Measurements from ENCODE around the gene PRELID1. TPM values are rescaled to one million over a fixed set of nuclear protein-coding genes. Genes with fewer than 3 reads are reported as not detected.

The PRELID1 gene
- total RNA-seq, 4 donors from 2014 or later: 55.1 to 58.6 (median 56.7) TPM

DNA sequence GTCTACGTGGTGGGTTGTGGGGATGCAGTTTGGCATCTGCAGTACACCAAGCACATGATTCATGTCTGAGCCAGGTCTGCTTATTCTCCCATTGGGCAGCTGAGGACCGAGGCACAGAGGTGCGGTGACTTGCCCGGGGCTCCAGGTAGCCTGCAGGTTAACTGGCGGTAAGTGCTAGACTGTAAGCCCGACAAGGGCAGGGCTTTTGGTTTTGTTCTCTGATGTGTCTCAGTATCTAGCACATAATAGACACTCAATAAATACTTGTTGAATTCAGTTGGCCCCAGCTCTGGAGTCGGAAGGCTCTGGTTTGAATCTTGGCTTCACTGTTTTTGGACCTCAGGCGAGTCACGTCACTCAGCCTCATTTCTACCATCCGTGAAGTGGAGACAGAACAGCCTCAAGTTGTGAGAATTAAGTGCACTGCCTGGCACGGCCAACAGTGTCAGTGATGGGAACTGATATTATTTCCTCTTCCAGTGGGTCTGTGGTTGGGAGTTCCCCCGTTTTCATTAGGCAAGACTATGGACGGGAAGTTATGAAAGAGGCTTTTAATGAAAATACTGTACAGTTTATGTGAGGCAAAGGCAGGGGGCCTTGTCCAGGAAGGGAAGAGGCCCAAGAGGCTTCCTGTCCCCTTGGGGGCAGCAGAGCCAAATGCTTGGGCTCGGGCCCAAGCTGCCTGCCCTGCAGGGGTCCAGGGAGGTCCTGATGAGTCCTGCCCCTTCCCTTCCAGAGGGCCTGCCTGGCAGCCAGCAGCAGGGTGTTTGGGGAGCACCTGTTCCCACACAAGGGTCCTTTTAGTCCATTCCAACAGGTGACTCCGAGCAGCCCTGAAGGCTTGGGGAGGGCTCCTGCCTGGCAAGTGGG is 3.3 kb downstream of the PRELID1 start:
- TF ChIP-seq, protein P1, sequence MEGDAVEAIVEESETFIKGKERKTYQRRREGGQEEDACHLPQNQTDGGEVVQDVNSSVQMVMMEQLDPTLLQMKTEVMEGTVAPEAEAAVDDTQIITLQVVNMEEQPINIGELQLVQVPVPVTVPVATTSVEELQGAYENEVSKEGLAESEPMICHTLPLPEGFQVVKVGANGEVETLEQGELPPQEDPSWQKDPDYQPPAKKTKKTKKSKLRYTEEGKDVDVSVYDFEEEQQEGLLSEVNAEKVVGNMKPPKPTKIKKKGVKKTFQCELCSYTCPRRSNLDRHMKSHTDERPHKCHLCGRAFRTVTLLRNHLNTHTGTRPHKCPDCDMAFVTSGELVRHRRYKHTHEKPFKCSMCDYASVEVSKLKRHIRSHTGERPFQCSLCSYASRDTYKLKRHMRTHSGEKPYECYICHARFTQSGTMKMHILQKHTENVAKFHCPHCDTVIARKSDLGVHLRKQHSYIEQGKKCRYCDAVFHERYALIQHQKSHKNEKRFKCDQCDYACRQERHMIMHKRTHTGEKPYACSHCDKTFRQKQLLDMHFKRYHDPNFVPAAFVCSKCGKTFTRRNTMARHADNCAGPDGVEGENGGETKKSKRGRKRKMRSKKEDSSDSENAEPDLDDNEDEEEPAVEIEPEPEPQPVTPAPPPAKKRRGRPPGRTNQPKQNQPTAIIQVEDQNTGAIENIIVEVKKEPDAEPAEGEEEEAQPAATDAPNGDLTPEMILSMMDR (IDR thresholded peaks at IDR 0.05; ENCODE audit: low read depth): no peak

DNA sequence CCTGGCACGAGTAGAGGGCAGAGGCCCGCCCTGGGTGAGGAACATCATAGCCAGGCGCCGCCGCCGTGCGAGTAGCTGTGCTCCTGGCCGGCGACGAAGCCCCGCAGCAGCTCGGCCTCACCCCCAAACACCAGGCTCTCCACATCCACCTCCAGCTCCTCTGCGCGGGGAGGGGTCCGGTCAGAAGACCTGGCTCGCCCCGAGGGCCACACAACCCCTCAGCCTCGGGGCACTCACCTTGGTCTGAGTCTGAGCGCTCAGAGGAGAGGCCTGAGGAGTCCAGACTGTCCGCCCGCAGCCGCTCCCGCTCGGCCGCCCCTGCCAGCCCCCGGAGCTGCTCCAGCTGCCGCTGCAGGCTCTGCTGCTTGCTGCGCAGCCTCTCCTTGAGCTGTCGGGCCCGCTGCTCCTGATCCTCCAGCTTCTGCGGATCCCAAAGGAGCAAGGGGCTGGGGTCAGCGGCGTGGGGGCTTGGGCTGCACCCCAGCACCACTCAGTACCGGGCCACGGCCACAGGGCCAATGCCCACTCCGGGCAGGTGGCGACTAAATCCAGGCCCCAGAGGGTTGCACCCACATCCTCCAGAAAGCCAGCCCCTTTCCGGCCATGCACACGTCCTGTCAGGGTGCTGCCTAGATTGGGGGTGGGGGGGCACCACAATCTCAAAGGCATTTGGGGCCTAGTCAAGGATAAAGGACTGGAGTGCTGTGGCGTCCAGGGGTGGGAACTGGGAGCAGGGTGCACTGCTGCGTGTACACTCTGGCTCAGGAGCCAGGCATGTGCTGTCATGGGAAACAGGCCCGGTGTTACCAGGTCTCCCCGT is 4.2 kb downstream of the PRELID1 start:
- TF ChIP-seq, protein P1 (IDR thresholded peaks at IDR 0.05; ENCODE audit: low read depth): no peak

DNA sequence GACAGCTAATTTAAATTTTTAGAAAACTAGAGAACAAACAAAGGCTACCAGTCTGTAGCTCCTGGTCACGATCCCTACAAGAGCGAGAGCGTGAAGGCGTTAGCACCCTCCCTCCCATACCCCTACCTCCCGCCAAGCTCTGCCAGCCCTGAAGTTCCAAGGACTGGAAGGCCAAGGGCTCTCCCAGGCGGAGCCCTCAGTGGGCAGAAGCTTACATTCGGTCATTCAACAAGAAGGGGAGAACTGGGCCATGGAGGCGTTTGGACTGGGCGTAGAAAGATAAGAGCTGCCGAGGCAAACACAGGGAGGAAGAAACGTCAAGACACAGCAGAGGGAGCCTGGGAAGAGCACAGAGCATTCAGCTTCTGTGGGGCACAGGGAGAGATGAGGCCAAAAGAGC is 5.1 kb downstream of the PRELID1 start:
- TF ChIP-seq, protein P1 (IDR thresholded peaks at IDR 0.05; ENCODE audit: low read depth): no peak

DNA sequence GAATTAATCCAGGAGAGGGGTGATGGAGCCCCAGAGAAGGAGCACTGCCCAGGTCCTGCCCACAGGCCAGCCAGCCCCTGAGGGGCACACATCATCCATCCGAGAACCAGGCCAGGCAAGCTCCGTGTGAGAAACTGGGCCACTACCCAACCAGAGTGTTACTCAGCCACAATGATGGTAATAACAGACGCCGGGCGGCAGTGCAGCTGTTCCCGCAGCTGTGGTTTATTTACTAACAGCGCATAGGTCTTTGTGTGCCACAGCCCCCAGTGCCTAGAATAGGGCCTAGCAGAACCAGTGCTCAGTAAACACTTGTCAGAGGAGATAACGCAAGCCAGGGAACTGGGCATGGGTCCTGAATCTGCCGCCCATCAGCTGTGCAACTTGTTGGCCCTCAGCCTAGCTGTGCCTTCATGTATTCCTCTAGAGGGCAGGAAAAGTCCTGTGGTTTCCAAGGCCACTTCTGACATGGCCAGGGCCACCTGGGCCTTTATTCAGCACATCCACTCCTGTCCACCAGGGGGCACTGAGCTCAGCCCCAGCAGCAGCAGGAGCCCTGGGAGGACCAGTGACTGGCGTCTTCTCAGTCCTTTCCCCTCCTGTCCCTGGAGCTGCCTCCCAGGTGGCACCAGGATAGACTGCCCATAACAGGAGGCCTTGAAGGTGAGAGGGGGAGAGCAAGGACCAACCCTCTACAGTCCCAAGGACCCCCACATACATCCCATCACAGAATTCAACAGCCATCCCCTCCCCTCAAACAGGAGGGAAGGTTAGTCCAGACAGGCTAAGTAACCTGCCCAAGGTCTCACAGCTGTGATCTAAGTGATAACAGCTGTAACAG is 6.0 kb downstream of the PRELID1 start:
- TF ChIP-seq, protein P1 (IDR thresholded peaks at IDR 0.05; ENCODE audit: low read depth): no peak

DNA sequence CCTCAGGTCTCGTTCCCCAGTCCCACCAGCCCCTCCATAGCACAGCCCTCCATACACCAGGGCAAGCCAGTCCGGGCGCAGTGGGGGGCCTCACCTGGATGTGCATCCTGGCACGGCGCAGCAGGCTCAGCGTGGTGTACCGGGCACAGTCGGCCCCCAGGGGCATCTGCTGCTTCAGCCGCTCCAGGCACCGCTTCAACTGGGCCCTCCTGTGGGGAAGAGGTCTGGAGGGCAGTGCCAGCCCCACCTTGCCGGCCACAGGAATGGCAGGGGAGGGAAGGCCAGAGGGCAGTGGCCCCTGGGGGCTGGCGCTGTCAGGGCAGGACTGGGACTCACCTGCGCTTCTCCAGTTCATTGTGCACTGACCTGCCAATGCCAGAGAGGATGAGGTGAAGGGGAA is 6.7 kb downstream of the PRELID1 start:
- TF ChIP-seq, protein P1 (IDR thresholded peaks at IDR 0.05; ENCODE audit: low read depth): no peak

DNA sequence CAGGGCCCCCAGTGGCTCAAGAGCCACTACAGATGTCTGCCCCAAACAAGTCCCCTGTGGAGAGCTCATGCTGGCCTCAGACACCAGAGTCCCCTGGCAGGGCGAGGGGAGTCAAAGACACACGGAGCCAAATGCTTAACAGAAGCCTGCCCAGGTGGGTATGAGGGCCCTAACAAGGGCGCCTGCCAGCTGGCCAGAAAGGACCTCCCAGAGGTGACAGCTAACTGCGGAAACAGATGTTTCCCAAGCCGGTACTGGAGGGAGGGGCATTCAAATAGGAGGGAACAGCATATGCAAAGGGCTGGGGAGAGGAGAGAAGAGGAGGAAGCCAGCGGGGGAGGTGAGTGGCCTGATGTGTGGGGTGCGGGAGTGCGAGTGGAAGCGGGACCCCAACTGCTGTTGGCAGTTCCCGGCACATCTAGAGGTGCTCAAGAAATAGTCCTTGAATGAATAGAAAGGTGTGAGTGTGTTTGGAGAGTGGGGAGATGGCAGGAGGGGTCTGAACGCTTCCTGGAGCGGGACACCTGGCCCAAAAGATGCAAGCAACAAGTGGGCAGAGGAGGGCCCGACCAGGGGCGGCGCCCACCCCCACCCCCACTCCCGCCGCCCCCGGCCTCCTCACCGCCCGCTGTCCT is 7.3 kb downstream of the PRELID1 start:
- TF ChIP-seq, protein P1 (IDR thresholded peaks at IDR 0.05; ENCODE audit: low read depth): no peak
